RPMI7951 (cell line): ENCODE measurements around the gene PLXNA2. TPM values are rescaled to one million over a fixed set of nuclear protein-coding genes. Genes with fewer than 3 reads are reported as not detected.

ENCODE experiments used
- DNase-seq: peaks from one replicate; pipeline ENCODE4 v3.0.0-alpha.2; 2012; ENCODE audit warnings: low read depth
- total RNA-seq: library from RNA; depleted of rRNA; stranded (reverse); fragments of >200 nt; shearing (Covaris generic); gene quantifications from 2 replicates; pipeline ENCODE4 v1.2.3, GENCODE V29; 2014

The PLXNA2 gene
- total RNA-seq, 1 experiment from 2014 or later: 9.4 TPM

DNA sequence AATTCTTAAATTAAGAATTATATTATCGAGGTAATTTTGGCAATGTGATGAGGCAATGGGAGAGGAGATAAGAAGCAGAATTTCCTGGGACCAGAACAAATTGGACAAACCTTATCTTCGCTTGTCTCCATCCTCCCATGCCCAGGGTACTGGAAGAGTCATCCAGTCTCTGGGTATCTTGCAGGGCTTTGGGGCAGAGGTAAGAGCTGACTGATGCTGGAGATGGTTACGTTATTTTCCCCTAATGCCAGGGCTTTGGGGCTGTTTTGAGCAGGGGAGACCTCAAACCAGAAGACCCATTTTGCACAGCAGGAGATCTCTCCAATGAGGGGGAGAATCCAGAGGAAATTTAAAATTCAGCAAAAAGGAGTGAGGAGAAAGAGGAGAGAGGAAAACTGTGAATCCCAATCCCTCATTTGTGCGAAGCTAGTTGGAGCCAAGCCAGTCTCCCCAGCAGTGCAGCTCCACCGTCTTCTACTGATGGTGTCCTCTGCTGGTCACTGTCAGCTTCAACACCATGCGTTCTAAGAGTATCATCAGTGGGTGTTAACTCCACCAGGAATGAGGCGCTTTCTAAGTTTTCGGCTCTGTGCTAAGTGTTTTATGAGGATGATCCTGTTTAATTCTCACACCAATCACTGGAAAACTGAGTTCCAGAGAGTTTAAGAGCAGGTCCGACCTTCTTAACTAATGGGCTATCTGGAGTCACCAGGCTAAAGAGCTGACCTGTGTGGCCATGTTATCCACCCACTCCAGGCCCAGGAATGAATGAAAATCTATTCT lies 246.5 kb downstream of the PLXNA2 start:
- DNase-seq: peak; percentile 67

DNA sequence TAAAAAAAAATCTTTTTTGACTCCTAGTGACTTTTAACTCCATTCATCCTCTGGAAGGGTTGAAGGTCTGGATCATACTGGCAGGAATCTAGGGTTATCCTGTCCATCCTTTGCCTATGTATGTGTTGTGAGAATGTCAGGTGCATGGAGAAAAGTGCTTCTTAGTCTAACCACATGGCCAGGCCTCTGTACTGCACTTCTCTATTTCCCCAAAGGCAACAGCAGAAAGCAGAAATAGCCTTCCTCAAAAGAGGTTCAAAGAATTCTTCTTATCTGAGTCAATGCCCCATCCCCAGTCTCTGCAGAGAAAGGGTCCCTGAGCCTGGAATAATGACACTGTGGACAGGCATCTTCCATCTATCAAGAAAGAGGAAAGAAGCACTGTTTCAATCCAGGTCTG lies 247.5 kb downstream of the PLXNA2 start:
- DNase-seq: no peak

DNA sequence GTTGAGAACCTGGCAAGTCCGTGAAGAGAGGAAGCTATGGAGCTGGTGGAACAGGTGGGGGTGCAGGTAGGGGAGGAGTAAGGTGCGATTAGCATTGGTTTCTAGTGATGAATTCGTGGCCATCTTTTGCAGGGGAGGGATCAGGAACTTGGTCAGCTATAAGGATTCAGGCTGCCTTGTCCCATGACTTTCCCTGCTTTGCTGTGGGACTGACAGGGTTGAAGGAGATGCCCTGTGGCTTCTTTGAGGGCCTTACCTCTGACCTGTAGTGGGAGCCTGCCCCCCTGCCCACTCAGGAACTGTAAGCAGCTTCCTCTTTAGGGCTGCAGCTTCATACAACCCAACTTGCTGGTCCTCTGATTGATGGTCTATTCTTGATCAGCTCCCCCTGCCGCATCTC lies 248.6 kb downstream of the PLXNA2 start:
- no peak for DNase-seq

DNA sequence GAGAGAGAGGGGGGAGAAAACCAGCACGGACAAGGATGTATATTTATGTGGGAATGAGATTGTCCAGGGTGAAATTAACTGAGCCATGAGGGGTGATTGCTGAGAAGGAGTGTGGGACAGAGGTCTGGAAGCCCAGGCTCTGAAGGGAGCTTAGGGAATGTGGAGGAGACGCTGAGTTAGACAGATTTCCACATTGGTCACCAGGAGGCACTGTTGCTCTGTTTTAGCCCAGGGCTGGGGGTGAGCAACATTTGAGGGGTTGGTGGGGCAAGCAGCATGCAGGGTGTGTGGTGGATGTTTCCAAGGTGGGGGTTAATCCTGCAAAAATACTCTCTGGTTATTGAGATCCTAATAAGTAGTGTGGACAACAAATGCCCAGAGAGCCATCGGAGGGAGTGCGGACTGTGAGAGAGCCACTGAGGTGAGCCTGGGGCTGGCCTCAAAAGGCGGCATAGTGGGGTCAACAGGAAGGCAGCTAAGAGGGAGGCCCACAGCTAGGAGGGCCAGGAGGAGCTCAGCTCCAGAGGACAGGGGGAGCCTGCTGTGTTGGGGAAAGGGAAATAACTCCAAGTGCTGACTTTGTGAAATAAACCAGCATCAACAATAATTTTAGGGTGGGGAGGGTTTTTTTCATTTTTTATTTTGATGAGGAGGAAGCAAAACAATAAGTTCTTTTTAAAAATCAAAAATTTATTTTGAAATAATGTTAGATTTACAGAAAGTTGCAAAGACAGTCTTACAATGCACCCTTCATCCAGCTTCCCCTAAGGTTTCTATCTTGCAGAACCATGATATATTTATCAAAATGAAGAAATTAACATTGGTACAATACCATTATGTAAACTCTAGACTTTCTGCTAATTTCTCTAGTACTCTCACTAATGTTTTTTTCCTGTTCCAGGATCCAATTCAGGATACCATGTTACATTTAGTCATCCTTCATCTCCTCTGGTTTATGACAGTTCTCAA lies 250.4 kb downstream of the PLXNA2 start:
- peak; percentile 30 for DNase-seq

DNA sequence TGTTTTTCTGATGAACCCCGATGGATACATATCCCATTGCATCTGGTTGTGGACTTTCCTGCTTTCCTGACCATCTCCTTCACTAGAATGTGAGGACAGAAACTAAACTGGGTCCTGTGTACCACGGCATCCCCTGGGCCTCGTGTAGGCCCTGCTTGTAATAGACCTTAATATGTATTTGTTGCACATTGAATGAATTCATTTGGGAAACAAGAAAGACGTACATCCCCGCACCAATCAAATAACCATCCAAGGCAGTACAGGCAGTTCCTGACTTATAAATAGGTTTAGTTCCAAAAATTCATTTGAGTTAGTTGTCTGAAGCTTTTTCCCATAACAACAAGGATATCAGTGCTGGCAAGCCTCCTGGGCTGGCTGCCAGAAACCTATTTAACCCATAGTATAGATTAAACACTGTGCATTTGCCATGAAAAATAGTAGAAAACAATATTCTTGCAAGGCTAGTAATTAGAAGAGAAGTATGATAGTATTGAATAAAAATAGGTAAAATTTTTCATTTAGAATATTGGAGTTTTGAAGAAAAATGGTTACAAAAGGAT lies 251.4 kb downstream of the PLXNA2 start:
- no peak for DNase-seq

DNA sequence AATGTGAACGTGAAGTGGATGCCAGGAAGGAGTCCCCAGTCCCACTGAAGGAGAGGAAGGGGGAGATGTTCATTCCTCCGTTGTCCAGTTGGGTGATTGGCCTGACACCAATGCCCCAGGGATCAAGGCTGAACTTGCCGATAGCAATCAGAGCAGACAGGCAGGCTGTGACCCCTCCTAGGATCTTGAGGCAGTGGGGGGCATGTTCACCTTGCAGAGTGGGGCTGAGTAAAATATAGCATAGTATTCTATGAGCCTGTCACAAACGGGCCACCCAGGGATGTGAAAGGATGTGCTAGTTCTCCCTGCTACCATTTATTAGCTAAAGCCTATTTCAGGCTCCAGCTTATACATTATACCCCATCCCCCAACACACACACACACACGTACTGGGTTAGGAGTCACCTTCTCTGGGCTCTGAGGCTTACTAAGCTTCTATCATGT lies 252.6 kb downstream of the PLXNA2 start:
- no peak for DNase-seq

DNA sequence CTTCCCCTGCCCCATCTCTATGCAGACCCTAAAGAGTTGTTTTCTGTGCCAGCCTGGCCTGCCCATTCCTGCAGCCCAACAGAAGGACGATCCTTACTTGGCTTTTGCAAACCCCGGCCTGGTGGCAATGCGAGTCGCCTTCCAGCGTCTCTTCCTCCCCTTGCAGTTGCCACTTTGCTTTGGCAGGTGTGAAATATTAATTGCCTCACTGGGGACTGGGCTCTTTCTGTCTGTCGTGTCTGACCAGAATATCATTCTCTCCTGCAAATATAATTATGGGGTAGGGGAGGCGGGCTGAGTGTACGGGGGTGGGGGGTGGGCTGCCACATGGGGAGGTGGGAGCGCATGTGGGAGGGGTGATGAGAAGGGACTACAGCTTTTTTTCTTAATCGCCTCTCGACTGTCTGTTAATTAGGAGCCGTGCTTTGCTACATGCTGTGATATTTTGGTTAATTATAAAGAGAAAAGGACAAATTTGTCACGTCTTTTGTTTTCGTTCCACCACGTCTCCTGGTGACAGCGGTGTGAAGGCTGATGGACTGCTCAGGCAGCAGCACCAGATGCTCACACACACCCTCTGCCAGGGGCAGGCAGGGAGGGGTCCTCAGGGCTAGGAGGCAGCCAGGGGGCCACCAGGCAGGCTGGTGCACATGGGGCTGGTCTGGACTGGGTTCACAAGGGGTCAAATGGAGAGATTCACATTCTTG lies 253.2 kb downstream of the PLXNA2 start:
- no peak for DNase-seq

DNA sequence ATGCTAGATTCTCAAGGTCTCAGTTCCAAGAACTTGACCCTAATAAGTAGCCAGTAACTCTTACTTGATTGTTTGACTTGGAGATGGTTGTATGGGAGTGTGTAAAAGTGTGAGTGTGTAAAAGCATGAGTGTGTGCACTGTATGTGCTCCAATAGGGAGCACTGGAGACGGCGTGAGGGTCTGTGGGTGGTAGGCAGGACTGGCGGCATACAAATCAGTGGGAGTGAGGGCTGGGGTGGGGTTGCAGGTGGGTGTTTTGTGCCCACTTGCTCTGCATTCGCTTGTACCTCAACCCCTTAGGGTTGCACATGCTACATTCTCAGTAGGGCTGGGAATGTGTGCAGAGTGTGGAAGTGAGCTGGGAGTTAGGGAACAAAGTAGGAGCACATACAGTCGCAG lies 253.7 kb downstream of the PLXNA2 start:
- no peak for DNase-seq

DNA sequence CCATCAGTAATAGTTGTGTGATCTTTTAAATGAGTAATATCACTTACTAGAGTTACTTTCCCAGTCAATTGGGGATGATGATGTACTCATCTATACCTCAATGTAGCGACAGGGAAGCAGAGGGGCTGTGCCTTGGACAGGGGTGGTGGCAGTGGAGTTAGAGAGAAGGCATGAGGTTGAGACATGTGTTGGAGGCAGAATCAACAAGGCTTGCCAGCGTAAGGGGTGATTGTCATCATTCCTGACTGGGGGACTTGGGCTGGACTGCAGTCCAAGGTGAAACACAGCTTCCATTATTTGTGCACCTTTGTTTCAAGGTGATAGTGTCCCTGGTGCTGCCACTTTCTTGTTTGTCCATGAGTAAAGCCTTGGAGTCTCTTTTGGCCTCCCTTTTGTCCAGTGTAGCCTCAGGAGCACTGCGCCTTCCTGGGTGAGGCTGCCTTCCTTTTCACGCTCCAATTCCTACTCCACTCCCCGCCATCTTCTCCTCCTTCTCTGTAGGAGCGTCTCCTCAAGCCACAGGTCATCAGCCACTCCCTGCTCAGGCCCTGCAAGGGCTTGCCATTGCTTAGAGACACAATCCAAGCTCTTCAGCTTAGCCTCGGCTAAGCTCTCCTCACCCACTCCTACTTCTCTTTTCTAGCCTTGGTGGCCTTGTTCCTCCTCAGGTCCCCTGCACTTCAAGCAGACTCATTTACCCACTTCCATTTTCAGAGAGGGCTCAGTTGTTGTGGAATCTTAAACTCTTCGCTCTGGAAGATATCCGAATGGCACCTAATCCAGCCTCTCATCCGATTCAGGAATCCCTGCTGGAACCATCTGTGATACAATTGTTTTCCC lies 255.6 kb downstream of the PLXNA2 start:
- no peak for DNase-seq

DNA sequence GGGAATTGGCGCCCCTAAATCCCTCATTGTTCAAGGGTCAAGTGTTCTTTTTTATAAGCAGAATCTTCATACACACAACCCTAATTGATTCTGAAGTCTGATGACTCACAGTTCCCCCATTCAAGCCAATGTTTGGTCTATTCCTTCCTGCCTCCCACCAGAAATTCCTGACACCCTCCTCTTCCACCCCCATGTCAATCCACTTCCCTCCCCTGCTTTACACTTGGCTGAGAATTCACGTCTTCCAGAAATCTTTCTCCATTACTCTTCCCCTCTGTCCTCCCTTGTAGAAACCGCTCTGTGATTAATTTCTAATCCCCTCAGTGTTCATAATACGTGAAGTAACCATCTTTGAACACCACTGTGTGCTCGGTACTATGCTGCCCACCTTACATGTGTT lies 257.0 kb downstream of the PLXNA2 start:
- DNase-seq: no peak

DNA sequence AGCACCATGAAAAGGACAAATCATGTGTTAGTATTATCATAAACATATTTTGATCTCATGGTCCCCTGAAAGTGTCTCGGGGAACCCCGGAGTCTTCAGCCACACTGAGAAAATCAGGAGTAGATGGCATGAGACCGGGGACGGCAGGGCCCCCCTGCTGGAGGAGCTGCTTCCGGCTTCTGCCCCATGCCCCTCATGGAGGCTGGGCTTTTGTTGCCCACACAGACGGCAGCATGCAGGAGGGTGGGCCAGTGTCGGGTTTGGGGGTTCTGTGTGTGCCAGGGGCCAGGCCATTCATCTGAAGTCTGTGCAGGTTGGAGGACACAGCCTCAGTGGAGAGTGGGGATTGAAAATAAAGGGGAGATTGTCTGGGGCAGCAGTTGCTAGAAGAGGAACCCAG lies 258.2 kb downstream of the PLXNA2 start:
- DNase-seq: no peak

DNA sequence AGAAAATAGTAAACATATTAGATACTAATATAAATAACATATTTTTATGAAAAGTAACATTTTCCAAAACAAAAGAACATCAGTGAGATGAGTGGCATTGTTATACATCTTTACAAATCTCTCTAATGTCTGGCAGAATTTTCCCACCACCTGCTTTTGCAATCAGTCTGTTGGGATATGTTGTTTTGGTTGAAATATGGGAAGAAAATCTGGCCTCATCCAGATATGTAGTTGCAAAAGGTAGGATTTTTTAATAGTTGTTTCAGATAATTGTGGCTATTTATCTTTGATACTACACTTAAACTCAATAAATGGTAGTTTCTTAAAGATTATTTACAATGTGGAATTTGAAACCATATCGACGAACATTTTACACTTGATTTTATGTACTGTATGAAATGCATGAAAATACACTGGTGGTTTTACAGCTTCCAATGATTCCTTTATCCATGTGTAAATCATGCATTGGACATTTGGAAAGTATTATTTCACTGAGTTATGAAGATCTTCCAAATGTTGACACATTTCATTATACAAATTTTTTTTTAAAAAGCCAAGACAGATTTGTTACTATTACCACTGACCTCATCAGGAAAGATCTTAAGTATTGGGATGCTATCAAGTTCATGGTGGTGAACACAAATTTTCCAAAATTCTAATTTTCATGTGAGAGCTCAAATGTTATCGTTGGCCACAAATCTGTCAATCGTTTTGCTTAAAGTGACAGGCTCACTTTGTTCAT lies 259.2 kb downstream of the PLXNA2 start:
- DNase-seq: no peak

DNA sequence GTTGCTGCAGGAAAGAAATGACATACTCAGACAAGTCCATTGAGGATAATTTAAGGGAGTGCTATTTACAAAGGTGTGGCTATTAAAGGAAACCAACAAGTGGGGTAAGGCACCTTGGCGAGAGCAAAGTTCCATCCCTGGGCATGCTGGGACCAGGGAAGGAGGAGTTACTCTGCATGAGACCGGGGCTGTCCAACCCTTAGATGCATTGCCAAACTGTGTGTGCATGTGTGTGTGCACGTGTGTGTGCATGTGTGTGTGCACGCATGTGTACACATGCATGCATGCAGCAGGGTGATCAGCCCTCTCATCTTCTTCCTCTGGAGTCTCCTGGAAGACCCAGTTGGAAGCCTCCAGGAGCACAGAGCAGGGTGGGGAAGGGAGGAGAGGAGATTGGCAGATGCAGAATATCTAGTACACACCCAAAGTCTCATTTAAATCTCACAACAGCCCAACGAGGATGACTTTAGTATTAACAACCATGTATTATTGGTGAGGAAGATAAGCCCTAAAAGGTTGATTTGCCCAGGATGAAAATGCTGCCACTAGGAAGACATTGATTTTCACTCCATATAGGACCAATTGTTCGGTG lies 261.0 kb downstream of the PLXNA2 start:
- no peak for DNase-seq

DNA sequence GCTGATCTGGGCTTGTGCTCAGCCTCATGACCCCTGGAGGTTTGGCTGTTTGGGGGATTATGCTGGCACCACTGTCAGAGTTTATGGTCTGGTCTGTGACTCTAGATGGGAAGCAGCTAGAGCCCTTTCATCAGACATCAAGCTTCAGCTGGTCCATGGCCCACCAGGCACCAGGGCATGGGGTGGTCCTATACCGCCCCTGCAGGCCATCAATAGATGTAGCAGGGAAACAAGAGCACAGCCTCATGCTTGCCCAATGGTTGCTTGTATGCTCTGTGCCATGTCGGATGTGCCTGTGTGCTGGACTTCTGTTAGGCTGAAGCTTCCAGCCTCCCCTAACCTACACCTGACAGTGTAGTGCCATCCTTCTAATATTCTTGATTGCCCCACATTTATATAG lies 262.2 kb downstream of the PLXNA2 start:
- DNase-seq: peak; percentile 28

DNA sequence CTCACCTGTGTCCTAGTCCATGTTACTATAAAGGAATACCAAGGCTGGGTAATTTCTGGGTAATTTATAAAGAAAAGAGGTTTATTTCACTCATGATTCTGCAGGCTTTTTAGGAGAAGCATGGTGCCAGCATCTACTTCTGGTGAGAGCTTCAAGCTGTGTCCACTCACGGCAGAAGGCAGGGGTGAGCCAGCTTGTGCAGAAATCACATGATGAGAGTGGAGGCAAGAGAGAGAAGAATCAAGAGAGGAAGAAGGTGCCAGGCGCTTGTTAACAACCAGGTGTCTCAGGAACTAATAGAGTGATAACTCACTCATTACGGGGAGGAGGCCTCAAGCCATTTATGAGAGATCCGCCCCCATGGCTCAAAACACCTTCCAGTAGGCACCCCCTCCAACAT lies 265.7 kb downstream of the PLXNA2 start:
- DNase-seq: no peak

DNA sequence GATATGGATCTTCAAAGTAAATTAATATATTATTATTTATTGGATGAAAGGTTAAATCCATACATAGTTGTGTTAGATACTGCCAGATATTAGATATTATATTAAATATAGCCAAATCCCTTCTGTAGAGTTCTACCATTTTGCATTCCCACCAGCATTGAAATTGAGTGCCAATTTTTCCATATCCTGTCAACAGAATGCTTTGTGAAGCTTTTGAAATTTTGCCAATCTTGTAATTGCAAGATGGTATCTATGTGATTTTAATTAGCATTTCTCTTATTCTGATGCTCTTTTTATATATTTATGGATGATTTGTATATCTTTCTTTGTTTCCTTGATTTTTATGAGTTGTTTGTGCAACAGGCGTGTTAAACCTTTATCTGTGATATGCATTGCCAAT lies 266.3 kb downstream of the PLXNA2 start:
- DNase-seq: no peak

DNA sequence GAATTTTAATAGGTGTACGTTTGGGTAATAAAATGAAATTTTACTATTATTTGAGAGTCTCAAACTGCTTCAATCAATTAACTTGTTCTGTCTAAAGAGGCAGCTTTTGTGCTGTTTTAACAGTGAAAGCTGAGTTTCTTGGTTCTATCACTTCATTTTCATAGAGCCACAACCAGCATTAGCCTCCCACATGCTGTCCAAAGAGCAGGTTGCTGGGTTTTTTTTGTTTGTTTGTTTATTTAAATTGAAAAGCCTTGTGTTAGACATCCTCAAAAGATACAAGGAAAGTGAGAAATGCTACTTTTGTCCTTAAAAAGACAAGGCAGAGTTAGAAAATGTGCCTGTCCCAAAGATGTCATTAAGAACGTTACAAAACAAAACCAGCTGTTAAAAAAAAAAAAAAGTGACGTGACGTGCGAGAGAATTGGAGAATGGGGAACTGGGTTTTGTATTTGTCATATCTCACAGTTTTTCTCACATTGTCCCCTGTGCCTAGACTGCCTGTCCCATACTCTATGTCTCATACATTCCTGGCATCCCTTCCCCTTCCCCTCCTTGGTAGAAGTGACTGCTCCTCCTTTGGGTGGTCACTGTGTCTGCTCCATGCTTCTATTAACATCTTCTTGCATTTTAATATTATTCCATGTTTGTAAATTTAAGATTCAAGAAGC lies 270.2 kb downstream of the PLXNA2 start:
- no peak for DNase-seq

DNA sequence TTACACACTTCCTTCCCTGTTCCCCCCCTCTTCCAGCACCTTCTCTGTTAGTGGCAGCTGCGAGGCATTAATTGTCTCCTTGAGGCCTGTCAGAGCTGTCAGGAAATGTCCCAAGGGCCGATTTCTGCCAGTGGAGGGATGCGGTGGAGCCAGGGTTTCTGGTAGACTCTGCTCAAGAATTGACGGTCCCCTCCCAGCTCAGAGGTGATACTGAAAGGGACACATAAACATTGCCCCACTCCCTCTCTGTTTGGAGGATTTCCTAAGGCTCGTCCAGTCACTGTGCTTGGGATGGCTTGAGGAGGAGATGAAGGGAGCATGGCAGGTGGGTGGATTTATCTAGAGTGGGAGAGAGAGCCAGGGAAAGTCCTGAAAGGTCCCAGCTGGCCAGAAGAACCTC lies 271.8 kb downstream of the PLXNA2 start:
- no peak for DNase-seq
